Ishikawa (cell line): Measurements from ENCODE around the gene KLF16.

Source experiments
- CEBPB ChIP-seq: IDR thresholded peaks from 2 replicates; pipeline ENCODE4 v1.6.1; 2012
- CREB1 ChIP-seq: IDR thresholded peaks from 2 replicates; pipeline ENCODE4 v1.6.1; 2012; ENCODE audit warnings: low read depth
- EGR1 ChIP-seq: IDR thresholded peaks from 2 replicates; pipeline ENCODE4 v1.6.1; 2012
- EP300 ChIP-seq: IDR thresholded peaks from 2 replicates; pipeline ENCODE4 v1.6.1; 2012; ENCODE audit warnings: borderline replicate concordance
- FOXM1 ChIP-seq: IDR thresholded peaks from 2 replicates; pipeline ENCODE4 v1.6.1; 2012; ENCODE audit warnings: low read depth, borderline replicate concordance
- MAX ChIP-seq: IDR thresholded peaks from 2 replicates; pipeline ENCODE4 v1.6.1; 2012
- NFIC ChIP-seq: IDR thresholded peaks from 2 replicates; pipeline ENCODE4 v1.6.1; 2012
- RAD21 ChIP-seq: IDR thresholded peaks from 2 replicates; pipeline ENCODE4 v1.6.1; 2012; ENCODE audit warnings: low read depth
- REST ChIP-seq: IDR thresholded peaks from 2 replicates; pipeline ENCODE4 v1.6.1; 2012; ENCODE audit warnings: low read depth, mild to moderate bottlenecking
- TAF1 ChIP-seq: IDR thresholded peaks from 2 replicates; pipeline ENCODE4 v1.6.1; 2012; ENCODE audit warnings: low read depth, mild to moderate bottlenecking
- TCF12 ChIP-seq: IDR thresholded peaks from 2 replicates; pipeline ENCODE4 v1.6.1; 2012; ENCODE audit warnings: low read depth
- TEAD4 ChIP-seq: IDR thresholded peaks from 2 replicates; pipeline ENCODE4 v1.6.1; 2012
- USF1 ChIP-seq: IDR thresholded peaks from 2 replicates; pipeline ENCODE4 v1.6.1; 2012
- YY1 ChIP-seq: IDR thresholded peaks from 2 replicates; pipeline ENCODE4 v1.6.1; 2012; ENCODE audit warnings: low read depth
- ZBTB7A ChIP-seq: IDR thresholded peaks from 2 replicates; pipeline ENCODE4 v1.6.1; 2012; ENCODE audit warnings: low read depth

KLF16 gene

GRCh38 chr19:1862068-1862423, 1.3 kb downstream of the KLF16 start:
- no peak for TF ChIP-seq EGR1
- no peak for TF ChIP-seq TEAD4
- TF ChIP-seq ZBTB7A: 0 out of 2 replicates have a peak, but pooled peaks have one; percentile 2
- TF ChIP-seq MAX: no peak
- TF ChIP-seq REST: no peak
- no peak for TF ChIP-seq EP300

- TF ChIP-seq EGR1: no peak
- TF ChIP-seq TCF12: no peak
- TF ChIP-seq NFIC: no peak
- TF ChIP-seq FOXM1: no peak
- no peak for TF ChIP-seq TAF1
- no peak for TF ChIP-seq CREB1
- no peak for TF ChIP-seq RAD21
- no peak for TF ChIP-seq CEBPB
- 0 out of 2 replicates have a peak, but pooled peaks have one; percentile 5 for TF ChIP-seq ZBTB7A
These were observed 1.8 kb downstream of the KLF16 start for GRCh38 chr19:1861599-1862031.

GRCh38 chr19:1860821-1861598, 2.4 kb downstream of the KLF16 start:
- TF ChIP-seq ZBTB7A (peak; percentile 21; the same call in 1 of the 2 replicates), TAF1 (no peak)

- TF ChIP-seq TCF12 (no peak), EGR1 (peak; percentile 41; the same call in 1 of the 2 replicates)
These were observed 3.2 kb downstream of the KLF16 start for GRCh38 chr19:1860042-1860775.

- TF ChIP-seq TEAD4 (no peak), YY1 (no peak), USF1 (no peak), ZBTB7A (no peak), TAF1 (no peak), RAD21 (no peak), EP300 (no peak), CEBPB (no peak), FOXM1 (no peak), TCF12 (no peak), REST (no peak)
These were observed 4.0 kb downstream of the KLF16 start for GRCh38 chr19:1859331-1859781.

GRCh38 chr19:1858412-1859081, 4.8 kb downstream of the KLF16 start:
- TF ChIP-seq TAF1: no peak
- no peak for TF ChIP-seq CEBPB
- 0 out of 2 replicates have a peak, but pooled peaks have one; percentile 42 for TF ChIP-seq ZBTB7A
- no peak for TF ChIP-seq EGR1
- no peak for TF ChIP-seq MAX
- TF ChIP-seq RAD21: no peak
- TF ChIP-seq CREB1: no peak
